GOT3 (cell line): ENCODE data around the gene HEPHL1.
"Not testable (repeated sequence)": the region's sequence is repeated elsewhere in the genome, so short reads cannot be mapped to it uniquely, and the experiment has no call there.

ENCODE experiments used
- DNase-seq: peaks from one replicate; lab custom pipeline; 2025; ENCODE audit warnings: mixed read lengths; lab: John Stamatoyannopoulos, UW

Gene HEPHL1

DNA sequence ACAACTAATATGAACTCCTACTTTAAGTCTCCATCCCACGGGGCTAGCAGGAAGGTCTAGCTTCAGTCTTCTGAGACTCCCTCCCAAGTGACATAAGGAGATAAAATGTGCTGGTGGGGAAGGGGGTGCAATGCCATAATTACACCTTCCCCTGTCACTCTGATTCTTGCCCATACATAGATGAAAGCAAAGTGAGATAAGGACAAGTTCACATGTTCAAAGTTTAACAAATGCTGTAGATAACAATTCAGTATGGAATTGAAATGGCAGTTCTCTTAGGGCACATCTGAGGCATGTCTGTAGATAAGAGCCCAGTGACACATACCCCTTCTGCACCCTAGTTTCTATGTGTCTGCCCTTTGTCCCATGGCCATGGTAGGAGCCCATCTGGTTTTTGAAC lies 69.2 kb downstream of the HEPHL1 start:
- DNase-seq: no peak

GRCh38 chr11:94091091-94091490 lies 69.9 kb downstream of the HEPHL1 start:
- DNase-seq: no peak

DNA sequence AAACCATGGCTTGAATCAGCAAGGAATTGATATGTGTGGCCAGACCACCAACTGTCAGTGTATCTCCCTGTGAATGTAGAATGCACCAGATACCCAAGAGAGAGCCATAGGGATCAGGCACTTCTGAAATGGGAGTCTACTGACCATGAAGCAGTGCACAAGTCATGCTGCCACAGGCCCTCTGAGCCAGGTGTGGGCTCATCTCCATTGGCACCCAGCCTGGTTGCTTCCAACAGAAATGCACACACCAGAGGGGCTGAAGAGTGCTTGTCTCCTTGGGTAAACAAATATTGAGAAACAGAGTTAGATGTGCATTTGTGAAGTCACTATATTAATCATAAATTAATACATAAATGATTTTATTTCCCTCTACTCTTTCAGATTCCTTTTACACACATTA lies 79.1 kb downstream of the HEPHL1 start:
- DNase-seq: no peak

DNA sequence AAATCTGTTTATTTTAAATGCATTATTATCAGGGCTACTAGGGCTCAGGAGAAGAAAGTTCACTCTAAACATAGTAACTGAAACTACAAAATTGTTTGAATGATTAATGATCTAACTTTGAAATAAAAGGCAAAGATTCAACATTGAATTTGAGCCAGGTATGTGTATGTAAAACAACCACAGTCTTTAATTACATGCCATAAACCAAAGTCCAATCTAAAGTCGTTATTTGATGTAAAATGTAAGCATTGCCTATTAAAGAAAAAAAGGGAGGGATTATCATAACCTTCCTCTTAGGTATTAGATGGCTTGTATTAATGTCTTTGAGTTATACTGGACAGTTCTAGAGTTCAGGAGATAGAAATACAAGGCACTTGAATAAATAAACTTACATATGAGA lies 82.3 kb downstream of the HEPHL1 start:
- no peak for DNase-seq

DNA sequence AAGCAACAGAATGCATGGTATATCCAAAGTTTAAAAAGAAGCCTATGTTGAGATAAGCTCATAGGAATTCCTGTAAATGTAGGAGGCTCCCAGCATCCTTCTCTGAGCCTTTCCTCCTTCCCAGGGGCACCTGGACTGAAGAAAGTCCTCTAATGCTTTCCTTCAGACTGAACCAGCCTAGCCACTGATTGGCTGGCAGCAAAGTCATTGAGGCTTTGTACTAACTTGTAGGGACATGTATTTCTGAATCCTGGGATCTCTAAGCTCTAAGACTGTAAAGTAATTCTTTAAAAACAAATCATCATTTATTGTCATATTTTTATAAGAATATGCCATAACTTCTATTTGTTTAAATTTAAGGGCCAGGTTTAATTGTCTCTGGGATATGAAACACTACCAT lies 83.6 kb downstream of the HEPHL1 start:
- DNase-seq: no peak

GRCh38 chr11:94106716-94107115 lies 85.6 kb downstream of the HEPHL1 start:
- DNase-seq: no peak

DNA sequence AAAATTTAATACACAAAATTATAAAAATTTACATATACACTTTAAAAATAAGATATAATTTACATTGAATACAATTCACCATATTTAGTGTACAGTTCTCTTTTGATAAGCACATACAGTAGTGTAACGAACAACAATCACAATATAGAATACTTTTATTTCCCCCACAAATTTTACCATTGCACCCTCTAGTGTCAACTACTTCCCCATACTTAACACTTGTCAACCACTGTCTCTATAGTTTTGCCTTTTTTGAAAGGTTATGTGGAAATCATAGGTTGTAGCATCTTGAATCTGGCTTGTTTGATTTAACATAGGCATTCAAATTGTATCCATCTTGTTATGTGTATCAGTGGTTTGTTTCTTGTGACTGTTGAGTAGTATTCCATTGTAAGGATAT lies 86.2 kb downstream of the HEPHL1 start:
- no peak for DNase-seq

GRCh38 chr11:94111241-94111640 lies 90.1 kb downstream of the HEPHL1 start:
- no peak for DNase-seq

- no peak for DNase-seq
Observed at GRCh38 chr11:94111660-94112059, 90.5 kb downstream of the HEPHL1 start.

GRCh38 chr11:94112206-94112953 lies 91.2 kb downstream of the HEPHL1 start:
- no peak for DNase-seq

DNA sequence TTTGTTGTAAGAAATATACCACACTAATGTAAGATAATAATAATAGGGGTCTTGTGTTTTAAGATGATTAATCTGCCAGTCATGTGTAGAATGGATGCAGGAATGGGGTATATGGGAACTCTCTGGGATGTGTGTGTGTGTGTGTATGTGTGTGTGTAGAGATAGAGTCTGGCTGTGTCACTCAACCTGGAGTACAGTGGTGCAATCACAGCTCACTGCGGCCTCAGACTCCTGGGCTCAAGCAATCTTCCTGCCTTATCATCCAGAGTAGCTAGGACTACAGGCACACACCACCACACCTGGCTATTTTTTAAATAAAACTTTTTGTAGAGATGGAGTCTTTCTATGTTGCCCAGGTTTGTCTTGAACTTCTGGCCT lies 96.0 kb downstream of the HEPHL1 start:
- no peak for DNase-seq

GRCh38 chr11:94117871-94118270 lies 96.7 kb downstream of the HEPHL1 start:
- no peak for DNase-seq

DNA sequence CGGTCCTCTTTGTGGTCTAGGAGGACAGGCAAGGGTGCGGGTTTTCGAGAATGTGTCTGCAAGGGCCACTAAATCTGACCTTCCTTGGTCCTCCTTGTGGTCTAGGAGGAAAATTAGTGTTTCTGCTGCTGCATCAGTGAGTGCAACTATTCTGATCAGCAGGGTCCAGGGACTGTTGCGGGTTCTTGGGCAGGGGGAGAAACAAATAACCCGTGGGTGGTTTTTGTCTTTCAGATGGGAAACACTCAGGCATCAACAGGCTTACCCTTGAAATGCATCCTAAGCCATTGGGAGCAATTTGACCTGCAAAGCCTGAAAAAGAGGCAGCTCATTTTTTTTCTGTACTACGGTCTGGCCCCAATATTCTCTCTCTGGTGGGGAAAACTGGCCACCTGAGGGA lies 98.5 kb downstream of the HEPHL1 start:
- not testable (repeated sequence) for DNase-seq

- DNase-seq: not testable (repeated sequence)
Observed at GRCh38 chr11:94120516-94120915, 99.4 kb downstream of the HEPHL1 start.

DNA sequence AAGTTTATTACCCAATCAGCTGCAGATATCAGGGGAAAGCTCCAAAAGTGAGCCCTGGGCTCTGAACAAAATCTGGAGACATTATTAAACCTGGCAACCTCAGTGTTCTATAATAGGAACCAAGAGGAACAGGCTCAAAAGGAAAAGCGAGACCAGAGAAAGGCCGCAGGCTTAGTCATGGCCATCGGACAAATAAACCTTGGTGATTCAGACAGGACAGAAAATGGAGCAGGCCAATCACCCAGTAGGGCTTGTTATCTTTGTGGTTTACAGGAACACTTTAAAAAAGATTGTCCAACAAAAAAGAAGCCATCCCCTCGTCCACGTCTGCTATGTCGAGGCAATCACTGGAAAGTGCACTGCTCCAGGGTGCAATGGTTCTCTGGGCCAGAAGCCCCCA lies 99.8 kb downstream of the HEPHL1 start:
- DNase-seq: no peak

DNA sequence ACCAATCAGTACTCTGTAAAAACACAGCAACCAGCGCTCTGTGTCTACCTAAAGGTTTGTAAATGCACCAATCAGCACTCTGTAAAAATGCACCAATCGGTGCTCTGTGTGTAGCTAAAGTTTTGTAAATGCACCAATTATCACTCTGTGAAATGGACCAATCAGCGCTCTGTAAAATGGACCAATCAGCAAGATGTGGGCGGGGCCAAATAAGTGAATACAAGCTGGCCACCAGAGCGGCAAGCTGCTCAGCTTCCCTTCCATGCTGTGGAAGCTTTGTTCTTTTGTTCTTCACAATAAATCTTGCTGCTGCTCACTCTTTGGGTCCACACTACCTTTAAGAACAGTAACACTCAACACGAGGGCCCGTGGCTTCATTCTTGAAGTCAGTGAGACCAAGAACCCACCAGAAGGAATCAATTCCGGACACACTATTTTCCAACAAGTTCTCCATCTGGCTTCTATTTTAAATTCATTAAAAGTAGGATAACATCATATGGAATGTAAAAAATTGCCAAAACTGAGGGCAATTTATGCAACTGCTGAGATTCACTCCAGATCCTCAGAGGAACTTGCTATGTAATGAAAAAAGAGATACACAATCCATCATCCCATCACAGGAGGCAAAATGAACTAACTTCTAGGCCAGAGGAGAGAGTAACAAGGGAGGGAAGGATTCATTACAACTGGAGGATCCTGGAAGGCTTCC lies 104.4 kb downstream of the HEPHL1 start:
- DNase-seq: no peak

GRCh38 chr11:94127638-94128037 lies 106.5 kb downstream of the HEPHL1 start:
- no peak for DNase-seq

DNA sequence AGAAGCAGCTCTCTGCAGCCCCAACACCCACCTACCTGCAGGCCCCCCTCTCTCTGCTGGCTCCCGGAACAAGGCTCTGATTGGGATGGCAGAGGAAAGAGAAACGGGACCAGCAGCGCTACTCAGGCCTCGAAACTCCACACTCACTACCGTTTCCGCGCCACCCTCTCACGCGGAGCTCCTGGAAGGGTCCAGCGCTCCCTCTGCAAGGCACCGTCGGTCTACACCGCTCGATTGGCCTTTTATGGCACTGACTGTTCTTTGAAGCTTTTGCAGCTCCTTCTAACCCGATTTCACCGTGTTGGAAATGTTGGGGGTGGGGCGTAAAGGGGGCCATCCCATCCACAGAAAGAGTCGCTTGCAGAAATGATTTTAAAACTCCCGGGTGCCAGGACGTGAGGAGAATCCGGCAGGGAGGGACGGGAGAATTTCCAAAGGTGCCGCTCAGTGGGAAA lies 107.2 kb downstream of the HEPHL1 start:
- DNase-seq: no peak

DNA sequence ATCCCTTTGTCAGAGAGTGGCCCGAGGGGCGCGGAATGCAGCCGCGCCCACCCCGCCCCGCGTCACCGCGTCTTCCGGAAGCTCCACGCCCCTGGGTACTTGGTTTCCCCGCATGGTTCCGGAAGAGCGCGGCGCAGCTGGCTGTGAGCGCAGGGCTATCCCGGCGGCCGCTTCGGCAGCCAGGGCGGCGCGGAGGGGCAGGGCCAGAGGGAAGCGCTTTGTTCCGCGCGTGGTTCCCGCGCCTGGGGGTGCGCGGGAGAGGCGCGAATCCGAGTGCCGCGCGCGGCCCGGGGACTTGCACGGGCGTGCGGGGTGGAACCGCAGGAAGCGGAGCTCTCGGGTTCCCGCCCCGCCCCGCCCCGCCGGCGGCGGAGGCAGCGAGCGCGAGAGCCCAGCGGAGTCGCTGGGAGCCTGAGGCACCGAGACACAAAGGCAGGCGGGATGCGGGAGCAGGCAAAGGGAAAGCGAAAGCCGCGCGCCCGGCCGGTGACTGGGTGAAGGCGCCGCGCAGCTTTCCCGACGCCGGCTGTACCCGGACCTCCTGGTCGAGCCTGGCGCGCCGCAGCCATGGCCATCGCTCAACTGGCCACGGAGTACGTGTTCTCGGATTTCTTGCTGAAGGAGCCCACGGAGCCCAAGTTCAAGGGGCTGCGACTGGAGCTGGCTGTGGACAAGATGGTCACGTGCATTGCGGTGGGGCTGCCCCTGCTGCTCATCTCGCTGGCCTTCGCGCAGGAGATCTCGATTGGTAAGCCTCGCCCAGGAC lies 107.8 kb downstream of the HEPHL1 start, which contains the start of gene PANX1:
TSS of gene PANX1 (plus strand) at position 96 of the 766 bp plus-strand sequence. CDS start at position 568, 472 bp downstream.
- DNase-seq: peak; percentile 27

DNA sequence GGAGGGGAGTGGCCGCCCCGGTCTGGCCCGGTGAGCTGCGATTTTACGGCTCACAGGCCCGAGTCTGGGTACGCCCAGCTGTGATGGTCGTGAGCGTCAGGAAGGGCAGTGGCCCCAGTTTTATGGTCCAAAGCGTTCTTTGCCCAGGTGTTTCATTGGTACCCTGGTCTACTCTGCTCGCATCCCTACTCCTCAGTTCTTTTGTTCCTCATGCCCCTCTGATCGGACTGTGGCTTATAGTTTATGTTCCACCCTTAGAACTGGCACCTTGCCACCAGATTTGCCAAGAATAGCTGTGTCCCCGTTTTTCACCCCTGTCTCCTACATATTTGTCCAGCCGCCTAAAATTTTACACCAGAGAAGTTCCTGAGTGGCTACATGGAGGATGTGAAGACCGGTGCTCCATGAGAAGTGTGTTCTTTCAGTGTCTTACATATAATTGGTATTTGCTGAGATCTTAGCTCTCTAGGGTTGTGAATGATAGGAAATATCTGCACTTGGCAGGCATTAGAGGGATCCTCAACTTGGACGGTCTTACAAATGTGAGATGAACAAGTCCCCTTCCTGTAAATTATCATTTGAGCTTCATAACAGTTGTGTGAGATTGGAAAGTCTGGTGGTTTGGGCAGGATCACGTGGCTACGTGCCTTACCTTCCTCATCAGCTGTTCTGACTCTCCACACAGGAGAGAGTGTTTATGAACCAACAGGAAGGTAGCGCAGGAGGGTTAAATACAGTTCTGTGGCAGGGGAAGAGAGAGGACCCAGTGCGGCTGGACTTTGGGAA lies 108.6 kb downstream of the HEPHL1 start:
- no peak for DNase-seq

GRCh38 chr11:94130298-94131046 lies 109.3 kb downstream of the HEPHL1 start:
- no peak for DNase-seq
